ENCODE results near the gene TANGO2. TPM values are rescaled to one million over a fixed set of nuclear protein-coding genes. Genes with fewer than 3 reads are reported as not detected.

Gene TANGO2
- polyA plus RNA-seq, 1 donor: 9.4 TPM

DNA sequence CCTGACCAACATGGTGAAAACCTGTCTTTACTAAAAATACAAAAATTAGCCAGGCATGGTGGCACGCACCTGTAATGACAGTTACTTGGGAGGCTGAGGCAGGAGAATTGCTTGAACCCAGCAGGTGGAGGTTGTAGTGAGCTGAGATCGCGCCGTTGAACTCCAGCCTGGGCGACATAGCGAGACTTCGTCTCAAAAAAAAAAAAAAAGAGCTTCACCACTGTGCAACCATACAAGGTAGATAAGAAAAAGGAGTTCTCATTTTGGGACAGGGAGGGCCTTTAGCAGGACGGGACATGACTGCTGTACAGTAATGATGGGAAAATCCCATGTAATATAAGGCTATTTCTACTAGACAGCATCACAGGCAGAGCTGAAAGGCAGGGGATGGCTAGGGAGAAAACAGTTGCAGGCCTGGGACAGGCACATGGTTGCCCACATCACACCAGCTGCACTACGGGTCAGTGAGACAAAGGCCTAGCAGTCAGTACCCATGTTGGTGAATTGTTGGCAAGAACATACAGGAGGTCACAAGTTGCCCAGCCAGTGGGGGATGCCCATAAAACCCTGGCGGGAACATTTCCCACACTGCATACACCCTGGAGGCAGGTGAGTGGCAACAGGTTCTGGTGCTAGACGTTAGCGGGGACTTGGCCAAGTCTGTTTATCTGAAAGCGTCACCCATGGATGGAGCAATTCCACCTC lies 5.4 kb downstream of the TANGO2 start:
- no peak for DNase-seq (ENCODE audit: low read depth)

- no peak for DNase-seq (ENCODE audit: low read depth)
Observed at GRCh38 chr22:20026996-20027601, 6.2 kb downstream of the TANGO2 start.

DNA sequence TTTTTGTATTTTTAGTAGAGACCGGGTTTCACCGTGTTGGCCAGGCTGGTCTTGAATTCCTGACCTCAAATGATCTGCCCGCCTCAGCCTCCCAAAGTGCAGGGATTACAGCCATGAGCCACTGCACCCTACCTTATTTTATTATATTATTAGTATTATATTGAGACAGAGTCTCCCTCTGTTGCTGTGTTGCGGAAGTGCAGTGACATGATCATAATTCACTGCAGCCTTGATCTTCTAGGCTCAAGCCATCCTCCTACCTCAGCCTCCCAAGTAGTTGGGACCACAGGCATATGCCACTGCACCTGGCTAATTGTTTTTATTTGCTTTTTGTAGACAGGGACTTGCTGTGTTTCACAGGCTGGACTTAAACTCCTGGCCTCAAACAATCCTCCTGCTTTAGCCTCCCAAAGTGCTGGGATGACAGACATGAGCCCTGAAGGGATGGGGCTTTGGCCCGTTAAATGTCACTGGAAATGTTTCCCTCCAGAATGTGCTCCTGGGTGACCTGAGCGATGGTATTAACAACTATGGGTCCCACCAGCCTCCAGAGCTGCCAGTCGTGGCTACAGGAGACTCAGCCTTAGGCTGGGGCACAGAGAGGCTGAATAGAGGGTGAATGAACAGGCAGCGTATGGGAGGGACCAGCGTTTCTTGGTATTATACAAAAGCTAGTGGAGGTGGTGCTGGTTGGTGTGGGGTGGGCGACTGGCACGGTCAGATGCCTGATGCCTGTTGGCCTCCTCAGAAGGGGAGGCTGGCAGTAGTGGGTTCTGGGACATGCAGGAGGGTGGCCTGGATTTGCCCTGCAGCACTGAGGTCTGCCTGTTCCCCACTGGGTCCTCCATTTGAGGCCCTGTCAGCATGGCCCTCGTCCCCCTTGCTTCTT lies 7.3 kb downstream of the TANGO2 start:
- no peak for DNase-seq (ENCODE audit: low read depth)

GRCh38 chr22:20028855-20029549 lies 8.1 kb downstream of the TANGO2 start:
- no peak for DNase-seq (ENCODE audit: low read depth)

- no peak for DNase-seq (ENCODE audit: low read depth)
Observed at GRCh38 chr22:20029550-20030225, 8.8 kb downstream of the TANGO2 start.

GRCh38 chr22:20031732-20032406 lies 11.0 kb downstream of the TANGO2 start:
- no peak for DNase-seq (ENCODE audit: low read depth)

- no peak for DNase-seq (ENCODE audit: low read depth)
Observed at GRCh38 chr22:20032407-20032991, 11.6 kb downstream of the TANGO2 start.

GRCh38 chr22:20033045-20033706 lies 12.3 kb downstream of the TANGO2 start:
- DNase-seq (ENCODE audit: low read depth): no peak

GRCh38 chr22:20034143-20034542 lies 13.2 kb downstream of the TANGO2 start:
- no peak for DNase-seq (ENCODE audit: low read depth)

- DNase-seq (ENCODE audit: low read depth): no peak
Observed at GRCh38 chr22:20035375-20036083, 14.6 kb downstream of the TANGO2 start.

GRCh38 chr22:20036084-20036482 lies 15.2 kb downstream of the TANGO2 start:
- no peak for DNase-seq (ENCODE audit: low read depth)

DNA sequence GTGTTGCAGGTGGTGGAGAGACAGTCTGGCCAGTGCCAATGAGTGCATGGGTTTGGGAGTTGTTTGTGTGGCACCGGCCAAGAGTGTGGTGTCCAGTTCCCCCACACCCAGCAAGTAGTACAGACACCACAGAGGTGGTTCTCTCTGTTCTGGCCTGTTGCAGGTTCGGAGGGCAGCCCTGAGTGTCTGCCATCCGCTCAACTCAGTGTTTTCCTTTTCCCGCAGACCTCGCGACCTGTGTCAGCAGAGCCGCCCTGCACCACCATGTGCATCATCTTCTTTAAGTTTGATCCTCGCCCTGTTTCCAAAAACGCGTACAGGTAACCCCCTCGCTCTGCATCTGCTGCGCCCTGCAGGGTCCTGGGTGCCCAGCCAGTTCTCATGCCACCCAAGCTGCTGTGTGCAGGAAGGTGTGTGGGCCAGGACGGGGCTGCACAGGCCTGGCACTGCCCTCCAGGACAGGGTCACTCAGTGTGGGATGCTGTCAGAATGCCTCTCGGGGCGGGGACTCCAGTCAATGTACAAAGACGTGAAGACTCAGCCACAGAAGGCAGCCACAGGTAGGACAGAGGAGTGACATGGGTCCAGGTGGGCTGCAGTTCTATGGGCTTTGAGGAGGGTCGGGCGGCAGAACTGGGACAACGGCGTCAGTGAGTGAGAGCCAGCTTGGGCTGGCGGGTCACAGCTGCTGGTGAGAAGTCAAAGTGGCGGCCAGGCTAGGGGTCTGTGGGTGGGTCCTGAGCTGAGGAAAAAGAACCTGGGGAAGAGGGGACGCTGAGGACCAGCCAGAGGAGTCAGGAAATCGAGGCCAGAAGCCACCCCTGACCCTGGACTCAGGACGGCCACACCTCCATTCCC lies 15.9 kb downstream of the TANGO2 start:
- DNase-seq (ENCODE audit: low read depth): no peak

GRCh38 chr22:20037419-20037818 lies 16.5 kb downstream of the TANGO2 start:
- DNase-seq (ENCODE audit: low read depth): no peak

DNA sequence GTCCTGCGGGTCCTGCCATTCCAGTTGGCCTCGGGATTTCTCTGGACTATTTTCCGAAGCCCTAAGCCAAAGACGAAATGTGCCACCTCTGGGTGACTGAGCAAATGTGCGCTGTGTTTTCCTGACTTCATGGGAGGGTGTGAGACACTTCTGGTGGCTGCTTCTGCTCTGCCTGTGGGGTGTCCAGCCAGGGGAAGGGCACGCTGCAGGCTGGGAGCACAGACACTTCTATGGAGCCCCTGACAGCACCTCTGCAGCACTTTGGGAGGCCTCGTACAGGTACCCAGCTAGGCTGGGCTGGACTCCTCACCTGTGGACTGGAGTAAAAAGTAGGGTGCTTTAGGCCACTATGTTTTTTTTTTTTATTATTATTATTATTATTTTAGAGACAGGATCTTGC lies 17.7 kb downstream of the TANGO2 start:
- no peak for DNase-seq (ENCODE audit: low read depth)

- DNase-seq (ENCODE audit: low read depth): no peak
Observed at GRCh38 chr22:20039683-20040325, 18.9 kb downstream of the TANGO2 start.

DNA sequence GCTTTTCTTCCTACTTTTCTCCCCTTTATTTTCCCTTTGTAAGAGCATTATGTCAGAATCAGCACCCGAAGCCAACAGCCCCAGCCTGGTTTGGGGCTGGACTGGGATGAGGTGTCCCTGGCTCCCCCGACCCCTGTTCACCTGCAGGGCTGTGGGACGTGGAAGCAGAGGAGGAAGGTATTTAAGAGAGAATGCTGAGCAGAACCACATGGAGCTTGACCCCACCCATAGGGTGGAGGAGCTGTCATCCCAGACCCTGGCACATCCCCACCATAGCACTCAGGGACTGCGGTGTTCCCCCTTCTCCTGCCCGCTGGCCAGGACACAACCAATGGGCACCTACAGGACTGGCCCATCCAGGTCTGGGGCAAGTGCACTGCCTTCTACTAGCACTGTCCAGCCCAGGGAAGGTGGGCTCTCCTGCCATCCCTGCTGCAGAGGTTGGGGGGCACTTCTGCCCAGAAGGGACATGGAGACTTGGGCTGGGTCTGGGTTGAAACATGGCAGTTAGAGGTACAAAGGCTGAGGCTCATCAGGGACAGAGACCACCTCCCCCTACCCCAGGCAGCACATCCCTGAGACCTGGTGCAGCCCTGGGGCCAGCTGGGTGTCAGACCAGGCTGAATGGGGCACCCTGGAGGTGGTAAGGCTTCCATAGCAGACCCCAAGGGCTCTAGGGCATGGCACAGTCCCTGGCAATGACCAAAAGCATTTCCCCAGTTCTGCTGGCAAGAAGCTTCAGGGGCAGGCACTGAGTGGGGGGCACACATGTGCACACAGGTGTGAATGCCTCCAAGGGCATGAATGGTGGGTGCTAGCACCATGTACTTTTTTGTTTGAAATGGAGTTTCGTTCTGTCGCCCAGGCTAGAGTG lies 19.7 kb downstream of the TANGO2 start:
- no peak for DNase-seq (ENCODE audit: low read depth)

All from forelimb muscle (tissue), 1 donor.